K562 (cell line): ENCODE measurements around the gene PFAS. TPM values are rescaled to one million over a fixed set of nuclear protein-coding genes. Genes with fewer than 3 reads are reported as not detected.
A peak's percentile ranks its signal among the peaks of the same experiment; 100 is the strongest.

Experiments
- E2F6 ChIP-seq, 2 experiments: IDR thresholded peaks; 2 replicates each; pipeline ENCODE4 v1.6.1; 2011; ENCODE audit warnings: borderline replicate concordance in 1 of 2, control low read depth in 1 of 2, low read depth in 1 of 2, low read length in 1 of 2, mild to moderate bottlenecking in 1 of 2, mixed read lengths in 1 of 2, moderate library complexity in 1 of 2; ENCODE audit not compliant: insufficient read depth in 1 of 2, insufficient read length in 1 of 2, poor library complexity in 1 of 2, severe bottlenecking in 1 of 2; ENCODE audit errors: extremely low read depth in 1 of 2
- ELF4 ChIP-seq: fragments of 450-650 bp; formaldehyde crosslinking; IDR thresholded peaks from 2 replicates; pipeline ENCODE4 v1.4.0; 2022; ENCODE audit warnings: missing genetic modification characterization
- HDAC1 ChIP-seq, 2 experiments: fragments of 450-650 bp; IDR thresholded peaks; 2 replicates each; pipeline ENCODE4 v1.6.1; 2016 to 2017; ENCODE audit warnings: inconsistent platforms in 1 of 2, mild to moderate bottlenecking in 1 of 2, moderate library complexity in 1 of 2
- MAFF ChIP-seq: IDR thresholded peaks from 2 replicates; pipeline ENCODE4 v1.6.1; 2012; ENCODE audit warnings: low read length, improper control_type of control experiment
- MTA1 ChIP-seq: fragments of 450-650 bp; IDR thresholded peaks from 2 replicates; pipeline ENCODE4 v1.6.1; 2017; ENCODE audit warnings: borderline replicate concordance
- OTX1 ChIP-seq: fragments of 450-650 bp; formaldehyde crosslinking; IDR thresholded peaks from 2 replicates; pipeline ENCODE4 v1.4.0; 2022; ENCODE audit warnings: mild to moderate bottlenecking
- PHF8 ChIP-seq: fragments of 200-600 bp; sonication (generic); IDR thresholded peaks from 2 replicates; pipeline ENCODE4 v1.6.1; 2012; ENCODE audit warnings: mixed run types, mild to moderate bottlenecking, inconsistent platforms, low read length, moderate library complexity, borderline replicate concordance
- PURB ChIP-seq: sonication (generic); formaldehyde crosslinking; IDR thresholded peaks from 2 replicates; pipeline ENCODE4 v1.9.0; 2021; ENCODE audit warnings: low read depth, mild to moderate bottlenecking, missing genetic modification reagents
- TFE3 ChIP-seq: fragments of 450-650 bp; formaldehyde crosslinking; IDR thresholded peaks from 2 replicates; pipeline ENCODE4 v1.4.0; 2020; ENCODE audit warnings: mild to moderate bottlenecking, mixed read lengths
- THRA ChIP-seq: fragments of 450-650 bp; IDR thresholded peaks from 2 replicates; pipeline ENCODE4 v1.6.1; 2017; ENCODE audit warnings: mild to moderate bottlenecking, moderate library complexity
- XRCC3 ChIP-seq: fragments of 450-650 bp; IDR thresholded peaks from 2 replicates; pipeline ENCODE4 v1.6.1; 2017; ENCODE audit warnings: mild to moderate bottlenecking, moderate library complexity
- XRCC5 ChIP-seq: fragments of 200-400 bp; formaldehyde crosslinking; IDR thresholded peaks from 2 replicates; pipeline ENCODE4 v1.6.1; 2017; ENCODE audit warnings: low read depth, mild to moderate bottlenecking, low read length
- ZNF311 ChIP-seq: fragments of 250-450 bp; sonication (Bioruptor Pico); IDR thresholded peaks from 2 replicates; pipeline ENCODE4 v1.4.0; 2020; ENCODE audit warnings: mild to moderate bottlenecking, moderate library complexity
- ZSCAN29 ChIP-seq: fragments of 450-650 bp; IDR thresholded peaks from 2 replicates; pipeline ENCODE4 v1.6.1; 2017
- polyA plus RNA-seq, 8 experiments: library from polyadenylated mRNA; depleted of rRNA in 4 of 8; stranded (reverse) in 5 of 8; unstranded in 3 of 8; fragments of >200 nt; fragmentation: Nextera tagmentation in 2 of 8; fragmentation: Illumina TruSeq in 1 of 8; extraction: Ambion mirVana in 2 of 8; extraction: Trizol in 1 of 8; gene quantifications; 2 replicates each; pipeline versions ENCODE4 v1.2.1 to v1.2.3, GENCODE V29; 2011 to 2014; ENCODE audit warnings: inconsistent platforms in 1 of 8, missing spikeins in 1 of 8
- total RNA-seq, 7 experiments: library from RNA; depleted of rRNA in 6 of 7; stranded (reverse); fragments of >200 nt in 6 of 7; fragmentation: Illumina TruSeq in 2 of 7; extraction: Trizol in 2 of 7; gene quantifications; 2 replicates each; pipeline versions ENCODE4 v1.2.1 to v1.2.3, GENCODE V29; 2011 to 2021; ENCODE audit warnings: low replicate concordance in 1 of 7
- TF ChIP-seq, protein P1 (sequence below): fragments of 450-650 bp; IDR thresholded peaks from 2 replicates; pipeline ENCODE4 v1.6.1; 2016; ENCODE audit warnings: antibody characterized with exemption
- TF ChIP-seq, protein P2 (sequence below): fragments of 450-650 bp; formaldehyde crosslinking; IDR thresholded peaks from 2 replicates; pipeline ENCODE4 v1.4.0; 2020; ENCODE audit warnings: mild to moderate bottlenecking, moderate library complexity
- TF ChIP-seq, protein P3 (sequence below): fragments of 250-450 bp; sonication (Bioruptor Pico); IDR thresholded peaks from 2 replicates; pipeline ENCODE4 v1.4.0; 2020; ENCODE audit warnings: mild to moderate bottlenecking, moderate library complexity, borderline replicate concordance

PFAS gene
- total and polyA plus RNA-seq, 9 of the 15 experiments (the other 6 are each of a cell fraction or from before 2014, with no cell fraction given) = 11.6 to 131 (median 43.9) TPM

DNA sequence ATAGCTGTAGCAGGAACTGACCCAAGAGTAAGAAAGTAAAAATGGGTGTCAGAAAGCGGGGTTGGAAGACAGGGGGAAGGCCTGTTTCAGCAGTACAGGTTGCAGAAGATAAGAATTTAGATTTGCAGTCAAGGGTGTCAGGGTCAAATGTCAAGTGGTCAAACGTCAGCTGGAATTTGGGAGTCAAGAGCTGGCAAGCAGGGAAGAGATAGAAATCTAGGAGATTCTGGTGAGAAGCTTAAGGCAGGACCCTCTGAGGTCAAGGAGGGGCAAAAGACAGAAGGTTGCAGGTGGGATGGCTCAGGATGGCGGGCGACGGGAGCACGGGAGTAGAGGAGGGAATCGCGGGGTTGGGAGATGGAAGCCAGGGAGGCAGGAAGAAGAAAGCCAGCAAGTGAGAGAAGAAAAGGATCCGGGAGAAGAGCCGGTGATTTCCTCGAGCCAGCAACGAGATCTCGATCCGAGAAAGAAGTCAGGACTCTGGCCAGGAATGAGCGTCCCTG is 45.8 kb downstream of the PFAS start (continued):
- TF ChIP-seq, protein P1, sequence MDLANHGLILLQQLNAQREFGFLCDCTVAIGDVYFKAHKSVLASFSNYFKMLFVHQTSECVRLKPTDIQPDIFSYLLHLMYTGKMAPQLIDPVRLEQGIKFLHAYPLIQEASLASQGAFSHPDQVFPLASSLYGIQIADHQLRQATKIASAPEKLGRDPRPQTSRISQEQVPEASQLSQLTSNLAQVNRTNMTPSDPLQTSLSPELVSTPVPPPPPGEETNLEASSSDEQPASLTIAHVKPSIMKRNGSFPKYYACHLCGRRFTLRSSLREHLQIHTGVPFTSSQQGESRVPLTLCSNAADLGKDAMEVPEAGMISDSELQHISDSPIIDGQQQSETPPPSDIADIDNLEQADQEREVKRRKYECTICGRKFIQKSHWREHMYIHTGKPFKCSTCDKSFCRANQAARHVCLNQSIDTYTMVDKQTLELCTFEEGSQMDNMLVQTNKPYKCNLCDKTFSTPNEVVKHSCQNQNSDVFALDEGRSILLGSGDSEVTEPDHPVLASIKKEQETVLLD = 0 out of 2 replicates have a peak, but pooled peaks have one; percentile 27
- TF ChIP-seq MTA1 (0 out of 2 replicates have a peak, but pooled peaks have one; percentile 36), E2F6 (IDR thresholded peaks at IDR 0.05; ENCODE audit: borderline replicate concordance in 1 of 2, extremely low read depth in 1 of 2, insufficient read depth in 1 of 2, insufficient read length in 1 of 2, low read depth in 1 of 2, low read length in 1 of 2, poor library complexity in 1 of 2, severe bottlenecking in 1 of 2) (no peak), OTX1 (CRISPR knock-in tag) (0 out of 2 replicates have a peak, but pooled peaks have one; percentile 20), THRA (no peak), ELF4 (0 out of 2 replicates have a peak, but pooled peaks have one; percentile 37), MAFF (no peak), XRCC5 (no peak), PURB (no peak), ZNF311 (no peak), XRCC3 (no peak), TFE3 (CRISPR knock-in tag) (no peak), PHF8 (peak; percentile 64; the same call in 1 of the 2 replicates), ZSCAN29 (no peak), HDAC1 (IDR thresholded peaks at IDR 0.05) (peak in 1 of 2 experiments; percentile 16; a peak in 1 of 4 replicates)
- TF ChIP-seq, protein P2, sequence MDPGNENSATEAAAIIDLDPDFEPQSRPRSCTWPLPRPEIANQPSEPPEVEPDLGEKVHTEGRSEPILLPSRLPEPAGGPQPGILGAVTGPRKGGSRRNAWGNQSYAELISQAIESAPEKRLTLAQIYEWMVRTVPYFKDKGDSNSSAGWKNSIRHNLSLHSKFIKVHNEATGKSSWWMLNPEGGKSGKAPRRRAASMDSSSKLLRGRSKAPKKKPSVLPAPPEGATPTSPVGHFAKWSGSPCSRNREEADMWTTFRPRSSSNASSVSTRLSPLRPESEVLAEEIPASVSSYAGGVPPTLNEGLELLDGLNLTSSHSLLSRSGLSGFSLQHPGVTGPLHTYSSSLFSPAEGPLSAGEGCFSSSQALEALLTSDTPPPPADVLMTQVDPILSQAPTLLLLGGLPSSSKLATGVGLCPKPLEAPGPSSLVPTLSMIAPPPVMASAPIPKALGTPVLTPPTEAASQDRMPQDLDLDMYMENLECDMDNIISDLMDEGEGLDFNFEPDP = no peak
- TF ChIP-seq, protein P3, sequence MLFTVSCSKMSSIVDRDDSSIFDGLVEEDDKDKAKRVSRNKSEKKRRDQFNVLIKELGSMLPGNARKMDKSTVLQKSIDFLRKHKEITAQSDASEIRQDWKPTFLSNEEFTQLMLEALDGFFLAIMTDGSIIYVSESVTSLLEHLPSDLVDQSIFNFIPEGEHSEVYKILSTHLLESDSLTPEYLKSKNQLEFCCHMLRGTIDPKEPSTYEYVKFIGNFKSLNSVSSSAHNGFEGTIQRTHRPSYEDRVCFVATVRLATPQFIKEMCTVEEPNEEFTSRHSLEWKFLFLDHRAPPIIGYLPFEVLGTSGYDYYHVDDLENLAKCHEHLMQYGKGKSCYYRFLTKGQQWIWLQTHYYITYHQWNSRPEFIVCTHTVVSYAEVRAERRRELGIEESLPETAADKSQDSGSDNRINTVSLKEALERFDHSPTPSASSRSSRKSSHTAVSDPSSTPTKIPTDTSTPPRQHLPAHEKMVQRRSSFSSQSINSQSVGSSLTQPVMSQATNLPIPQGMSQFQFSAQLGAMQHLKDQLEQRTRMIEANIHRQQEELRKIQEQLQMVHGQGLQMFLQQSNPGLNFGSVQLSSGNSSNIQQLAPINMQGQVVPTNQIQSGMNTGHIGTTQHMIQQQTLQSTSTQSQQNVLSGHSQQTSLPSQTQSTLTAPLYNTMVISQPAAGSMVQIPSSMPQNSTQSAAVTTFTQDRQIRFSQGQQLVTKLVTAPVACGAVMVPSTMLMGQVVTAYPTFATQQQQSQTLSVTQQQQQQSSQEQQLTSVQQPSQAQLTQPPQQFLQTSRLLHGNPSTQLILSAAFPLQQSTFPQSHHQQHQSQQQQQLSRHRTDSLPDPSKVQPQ (CRISPR knock-in tag) = no peak
